ENCODE results near the gene GMPS. TPM values are rescaled to one million over a fixed set of nuclear protein-coding genes. Genes with fewer than 3 reads are reported as not detected.

GMPS gene
- total and polyA plus RNA-seq, 9 of the 15 experiments (the other 6 are each of a cell fraction or from before 2014, with no cell fraction given): 73.7 to 282 (median 156) TPM

GRCh38 chr3:155890671-155891190, 20.3 kb downstream of the GMPS start (continued):
- TF ChIP-seq GTF2B (IDR thresholded peaks at IDR 0.05; ENCODE audit: extremely low read depth, insufficient read length) (no peak), GATA2 (CRISPR knock-in tag; IDR thresholded peaks at IDR 0.05) (peak; percentile 71), THRB (CRISPR knock-in tag; conservative IDR thresholded peaks at IDR 0.05) (no peak), ZNF639 (CRISPR knock-in tag; conservative IDR thresholded peaks at IDR 0.05 in 1 of 2, IDR thresholded peaks at IDR 0.05 in 1 of 2) (peak in 1 of 2 experiments; percentile 60; a peak in 1 of 4 replicates), PHF21A (IDR thresholded peaks at IDR 0.05; ENCODE audit: borderline replicate concordance, low read depth) (no peak), ZNF197 (CRISPR knock-in tag; IDR thresholded peaks at IDR 0.05; ENCODE audit: low read depth) (0 out of 2 replicates have a peak, but pooled peaks have one; percentile 47), NRF1 (conservative IDR thresholded peaks at IDR 0.05 in 1 of 2, IDR thresholded peaks at IDR 0.05 in 1 of 2) (0 out of 4 replicates have a peak, but pooled peaks of 1 of the 2 experiments have one; percentile 13), E2F1 (CRISPR knock-in tag; IDR thresholded peaks at IDR 0.05) (no peak), TCF7 (IDR thresholded peaks at IDR 0.05; ENCODE audit: borderline replicate concordance) (no peak), TEAD1 (CRISPR knock-in tag; IDR thresholded peaks at IDR 0.05) (no peak), HDAC1 (IDR thresholded peaks at IDR 0.05) (peak in 1 of 2 experiments; percentile 49; a peak in 2 of 4 replicates), MBD2 (IDR thresholded peaks at IDR 0.05; ENCODE audit: borderline replicate concordance, low read depth) (peak; percentile 79; the same call in 1 of the 2 replicates), ZNF407 (IDR thresholded peaks at IDR 0.05; ENCODE audit: low read depth) (no peak), CBX1 (IDR thresholded peaks at IDR 0.05; ENCODE audit: low read depth) (no peak)

Measured in K562 (cell line).